HepG2 (cell line): Measurements from ENCODE around the gene LMX1B. TPM values are rescaled to one million over a fixed set of nuclear protein-coding genes. Genes with fewer than 3 reads are reported as not detected.

ENCODE experiments used
- ATAC-seq: fragments of 200-7000 bp; cut with Tn5 transposase; 3 replicates; pipeline ENCODE4 v1.9.1; 2020; ENCODE audit warnings: mild to moderate bottlenecking, moderate library complexity
- BruUV-seq: library from RNA; stranded (reverse); fragments of 400-500 nt; replicated peaks from 2 replicates; lab custom pipeline; 2021; lab: Mats Ljungman, UMichigan
- CTCF ChIA-PET: fragments of 300-600 bp; formaldehyde crosslinking; extraction: SDS; loops from one replicate; lab custom pipeline; 2021; ENCODE audit warnings: low total read pairs, inconsistent platforms, low intra/inter-chr PET ratio; lab: Yijun Ruan, JAX
- POLR2A ChIA-PET: fragments of 350-600 bp; sonication (Branson Sonifier 250); formaldehyde crosslinking; loops from one replicate; lab custom pipeline; 2020; ENCODE audit warnings: antibody characterized with exemption, inconsistent platforms; lab: Yijun Ruan, JAX
- DNase-seq: peaks from one replicate; pipeline ENCODE4 v3.0.0-alpha.2; 2015; ENCODE audit warnings: low spot score
- FAIRE-seq: peaks from 3 replicates; lab custom pipeline; 2011; peaks lifted over from hg19 to GRCh38; lab: Jason Lieb, UNC
- H2AFZ ChIP-seq: one replicate; pipeline ENCODE4 v1.6.1; 2011; ENCODE audit warnings: low read length, inconsistent platforms
- H3K27ac ChIP-seq: fragments of 300-600 bp; 3 replicates; pipeline ENCODE4 v1.8.0; 2011; ENCODE audit warnings: mixed run types, mild to moderate bottlenecking, mixed read lengths, low read length, inconsistent platforms; ENCODE audit not compliant: insufficient read depth; ENCODE audit errors: extremely low read length
- H3K27me3 ChIP-seq, 2 experiments: fragments of 200-600 bp in 1 of 2; 2 replicates in 1 of 2; 3 replicates in 1 of 2; pipeline versions ENCODE4 v1.6.0 to v1.8.0; 2011; ENCODE audit warnings: low read length in 2 of 2, mild to moderate bottlenecking in 2 of 2, moderate library complexity in 2 of 2, inconsistent platforms in 1 of 2; ENCODE audit not compliant: insufficient read depth in 2 of 2, control insufficient read depth in 1 of 2
- H3K36me3 ChIP-seq, 2 experiments: fragments of 200-600 bp in 1 of 2; replicated peaks in 1 of 2; 2 replicates in 1 of 2; 3 replicates in 1 of 2; pipeline versions ENCODE4 v1.5.1 to v1.8.0; 2011; ENCODE audit warnings: low read length in 2 of 2, inconsistent platforms in 1 of 2; ENCODE audit not compliant: insufficient read depth in 2 of 2, control insufficient read depth in 1 of 2
- H3K4me1 ChIP-seq: 2 replicates; pipeline ENCODE4 v1.5.1; 2012; ENCODE audit warnings: low read length, inconsistent platforms; ENCODE audit not compliant: insufficient read depth
- H3K4me2 ChIP-seq: 2 replicates; pipeline ENCODE4 v1.6.0; 2011; ENCODE audit warnings: low read depth, low read length, inconsistent platforms
- H3K4me3 ChIP-seq, 3 experiments: fragments of 200-600 bp in 1 of 3; sonication (generic), shearing (Covaris generic) in 1 of 3; replicated peaks in 1 of 3; 2 replicates each; pipeline ENCODE4 v1.5.1; 2011 to 2016; ENCODE audit warnings: low read length in 3 of 3, inconsistent platforms in 2 of 3, low read depth in 2 of 3, mild to moderate bottlenecking in 2 of 3, control low read depth in 1 of 3, mixed read lengths in 1 of 3; ENCODE audit not compliant: insufficient read depth in 1 of 3
- H3K79me2 ChIP-seq: one replicate; pipeline ENCODE4 v1.6.1; 2011; ENCODE audit warnings: low read length, inconsistent platforms; ENCODE audit not compliant: insufficient read depth
- H3K9ac ChIP-seq: 2 replicates; pipeline ENCODE4 v1.6.0; 2011; ENCODE audit warnings: mild to moderate bottlenecking, low read depth, low read length, inconsistent platforms; ENCODE audit not compliant: insufficient read depth
- H3K9me3 ChIP-seq: 2 replicates; pipeline ENCODE4 v1.5.1; 2012; ENCODE audit warnings: mild to moderate bottlenecking, low read length
- H4K20me1 ChIP-seq: 2 replicates; pipeline ENCODE4 v1.6.0; 2011; ENCODE audit warnings: inconsistent platforms, mild to moderate bottlenecking, low read length, moderate library complexity; ENCODE audit not compliant: insufficient read depth
- AHR ChIP-seq: IDR thresholded peaks from 2 replicates; pipeline ENCODE4 v1.6.1; 2018; ENCODE audit warnings: missing genetic modification reagents, missing compliant biosample characterization
- ATM ChIP-seq: fragments of 450-650 bp; IDR thresholded peaks from 2 replicates; pipeline ENCODE4 v1.7.1; 2017; ENCODE audit warnings: mild to moderate bottlenecking, borderline replicate concordance
- CEBPZ ChIP-seq: IDR thresholded peaks from 2 replicates; pipeline ENCODE4 v1.6.1; 2012; ENCODE audit warnings: low read length, improper control_type of control experiment
- EED ChIP-seq: sonication (generic); formaldehyde crosslinking; IDR thresholded peaks from 2 replicates; pipeline ENCODE4 v1.5.0; 2020; ENCODE audit warnings: mild to moderate bottlenecking, missing genetic modification reagents
- FOXK1 ChIP-seq: sonication (generic); formaldehyde crosslinking; IDR thresholded peaks from 2 replicates; pipeline ENCODE4 v1.4.0; 2020; ENCODE audit warnings: low read depth, missing genetic modification reagents, borderline replicate concordance
- NAIF1 ChIP-seq: sonication (generic); formaldehyde crosslinking; IDR thresholded peaks from 2 replicates; pipeline ENCODE4 v1.5.0; 2020; ENCODE audit warnings: mild to moderate bottlenecking, missing genetic modification reagents, borderline replicate concordance
- RNF2 ChIP-seq: fragments of 450-650 bp; conservative IDR thresholded peaks from 2 replicates; pipeline ENCODE4 v1.6.1; 2016; ENCODE audit warnings: low read depth
- SUZ12 ChIP-seq: fragments of 150-350 bp; IDR thresholded peaks from 2 replicates; pipeline ENCODE4 v1.6.1; 2014; ENCODE audit warnings: low read depth, low read length
- TGIF2 ChIP-seq: IDR thresholded peaks from 2 replicates; pipeline ENCODE4 v1.6.1; 2016; ENCODE audit warnings: control low read depth, missing compliant biosample characterization
- ZBTB46 ChIP-seq: sonication (generic); formaldehyde crosslinking; IDR thresholded peaks from 2 replicates; pipeline ENCODE4 v1.4.0; 2020; ENCODE audit warnings: mild to moderate bottlenecking, missing genetic modification reagents, borderline replicate concordance
- ZKSCAN1 ChIP-seq: fragments of 150-350 bp; IDR thresholded peaks from 2 replicates; pipeline ENCODE4 v1.6.1; 2014; ENCODE audit warnings: low read length
- ZNF598 ChIP-seq: sonication (generic); formaldehyde crosslinking; IDR thresholded peaks from 2 replicates; pipeline ENCODE4 v1.5.1; 2020; ENCODE audit warnings: mild to moderate bottlenecking, missing genetic modification reagents, borderline replicate concordance
- WGBS: methylation state at CpG from one replicate; pipeline ENCODE4 v1.1.6; 2017; ENCODE audit warnings: low lambda C conversion rate; 5-methylcytosine and 5-hydroxymethylcytosine counted together
- in situ Hi-C: cut with HindIII; loops from 2 replicates; pipeline ENCODE4 v1.10.0; 2017; ENCODE audit warnings: low pct_unique_long_range_greater_than_20kb; ENCODE audit not compliant: extremely low pct_ligation_motif_present
- intact Hi-C: fragments of 100-400 bp; cut with micrococcal nuclease; formaldehyde crosslinking; loops from one replicate; pipeline ENCODE4 v1.10.0; 2022; ENCODE audit not compliant: unreplicated experiment
- polyA plus RNA-seq, 8 experiments: library from polyadenylated mRNA; depleted of rRNA in 3 of 8; stranded (reverse) in 7 of 8; unstranded in 1 of 8; fragments of >200 nt; fragmentation: Illumina TruSeq in 4 of 8; extraction: Trizol in 4 of 8; gene quantifications; 2 replicates each; pipeline versions ENCODE4 v1.2.1 to v1.2.3, GENCODE V29; 2011 to 2016; ENCODE audit warnings: low read depth in 4 of 8, missing spikeins in 1 of 8, mixed read lengths in 1 of 8; ENCODE audit not compliant: insufficient read depth in 1 of 8
- total RNA-seq, 5 experiments: library from RNA; depleted of rRNA; stranded (reverse); fragments of >200 nt; fragmentation: Illumina TruSeq; extraction: Trizol; gene quantifications; 2 replicates each; pipeline ENCODE4 v1.2.3, GENCODE V29; 2016; ENCODE audit warnings: low read depth in 1 of 5

LMX1B gene
- total and polyA plus RNA-seq, 2 of the 13 experiments (the other 11 are each of a cell fraction or from before 2014, with no cell fraction given), result not detected

GRCh38 chr9:126700296-126700695 lies 86.6 kb downstream of the LMX1B start:
- 0 out of 2 replicates have a peak, but pooled peaks cover 4% of the 10 kb centered on the region for H4K20me1 ChIP-seq
- no peaks in the 10 kb centered on the region for H3K36me3 ChIP-seq
- no peak overlapping the region for H3K27ac ChIP-seq
- no peaks in the 10 kb centered on the region for H3K9me3 ChIP-seq
- H3K4me2 ChIP-seq, result no peak overlapping the region
- no peak overlapping the region for H3K9ac ChIP-seq
- no peak for FAIRE-seq
- no TSS peak for BruUV-seq
- WGBS, result no CpG with 5 or more reads among the region's 10 CpGs
- H3K4me3 ChIP-seq, result no peak overlapping the region
- intact Hi-C loops, result no loop called here
- no peak for TF ChIP-seq EED (CRISPR knock-in tag)
- no peak for TF ChIP-seq AHR
- TF ChIP-seq ZBTB46 (CRISPR knock-in tag), result no peak
- no peak for TF ChIP-seq SUZ12
- TF ChIP-seq NAIF1 (CRISPR knock-in tag), result no peak
- TF ChIP-seq RNF2, result no peak
- no peak for TF ChIP-seq FOXK1 (CRISPR knock-in tag)
- TF ChIP-seq ATM, result no peak
- TF ChIP-seq ZKSCAN1, result no peak
- no peak for TF ChIP-seq TGIF2 (CRISPR knock-in tag)
- no peak for TF ChIP-seq CEBPZ
- no peak for TF ChIP-seq ZNF598
- TF ChIP-seq, all 625 proteins: peak for 0
- Histone ChIP-seq H3K27me3 (peaks cover 9 to 77% of the 10 kb centered on the region in 2 experiments; a peak in 3 of 5 replicates), H3K79me2 (no peaks in the 10 kb centered on the region), H3K4me1 (peaks cover under 1% of the 10 kb centered on the region), H2AFZ (no peak overlapping the region)
- POLR2A ChIA-PET, result no interaction called here
- CTCF ChIA-PET, result no interaction called here
- ATAC-seq (no peak), DNase-seq (no peak)
- in situ Hi-C loops, result no loop called here
